Gastrocnemius medialis (tissue), 4 donors: ENCODE data around the gene DHRS12. TPM values are rescaled to one million over a fixed set of nuclear protein-coding genes. Genes with fewer than 3 reads are reported as not detected.

Experiments used
- ATAC-seq, 2 donors: fragments of 150-250 bp; one replicate each; pipeline ENCODE4 v1.9.1; 2016
- DNase-seq, 2 donors: peaks; one replicate each; pipeline ENCODE4 v3.0.0-alpha.2; 2019
- H3K27ac ChIP-seq, 4 donors: fragments of 200-600 bp; sonication (generic); 1 replicate in 1 of 4; 2 replicates in 3 of 4; pipeline ENCODE4 v1.5.1; 2016 to 2018; ENCODE audit warnings: mild to moderate bottlenecking in 2 of 4, moderate library complexity in 1 of 4
- H3K27me3 ChIP-seq, 3 donors: fragments of 200-600 bp; sonication (generic) in 2 of 3; 1 replicate in 1 of 3; 2 replicates in 2 of 3; pipeline versions ENCODE4 v1.5.1 to v1.6.0; 2016 to 2019; ENCODE audit warnings: mild to moderate bottlenecking in 1 of 3, moderate library complexity in 1 of 3
- H3K36me3 ChIP-seq, 2 donors: fragments of 200-600 bp; sonication (generic) in 1 of 2; one replicate each; pipeline ENCODE4 v1.5.1; 2017 to 2018
- H3K4me1 ChIP-seq, 2 donors: fragments of 200-600 bp; sonication (generic) in 1 of 2; one replicate each; pipeline ENCODE4 v1.5.1; 2016 to 2017; ENCODE audit warnings: mild to moderate bottlenecking in 2 of 2
- H3K4me3 ChIP-seq, 4 donors: fragments of 200-600 bp; sonication (generic) in 3 of 4; 1 replicate in 1 of 4; 2 replicates in 3 of 4; pipeline ENCODE4 v1.5.1; 2016 to 2019; ENCODE audit warnings: mild to moderate bottlenecking in 2 of 4
- H3K9me3 ChIP-seq, 3 donors: fragments of 200-600 bp; sonication (generic) in 2 of 3; 1 replicate in 1 of 3; 2 replicates in 2 of 3; pipeline ENCODE4 v1.5.1; 2016 to 2019
- POLR2A ChIP-seq, 2 donors: fragments of 450-650 bp; IDR thresholded peaks; one replicate each; pipeline ENCODE4 v1.6.1; 2017; ENCODE audit warnings: antibody characterized with exemption in 2 of 2, mild to moderate bottlenecking in 2 of 2, moderate library complexity in 2 of 2
- in situ Hi-C, 4 donors: fragments of 200-750 bp; cut with MboI; loops; one replicate each; pipeline versions ENCODE4 v1.15.0 to v1.8.0; 2017; ENCODE audit warnings: low sequenced_read_pairs in 4 of 4
- intact Hi-C: fragments of 100-400 bp; cut with DNase I; formaldehyde crosslinking; loops from one replicate; pipeline ENCODE4 v1.15.1; 2023; ENCODE audit warnings: low total_unique reads
- total RNA-seq, 4 donors: library from RNA; depleted of rRNA; stranded (reverse); fragments of >200 nt; gene quantifications; one replicate each; pipeline versions ENCODE4 v1.1.0 to v1.2.3, GENCODE V29; 2016
- TF ChIP-seq, protein P1 (sequence below), 5 experiments: fragments of 450-650 bp in 3 of 5; fragments of 200-600 bp in 2 of 5; sonication (generic) in 2 of 5; IDR thresholded peaks in 4 of 5; conservative IDR thresholded peaks in 1 of 5; 1 replicate in 4 of 5; 2 replicates in 1 of 5; pipeline ENCODE4 v1.5.1; 2016 to 2019; ENCODE audit warnings: antibody characterized with exemption in 5 of 5, mild to moderate bottlenecking in 3 of 5, moderate library complexity in 3 of 5

The DHRS12 gene
- total RNA-seq, 4 donors from 2014 or later: 1.8 to 6.0 (median 4.7) TPM

DNA sequence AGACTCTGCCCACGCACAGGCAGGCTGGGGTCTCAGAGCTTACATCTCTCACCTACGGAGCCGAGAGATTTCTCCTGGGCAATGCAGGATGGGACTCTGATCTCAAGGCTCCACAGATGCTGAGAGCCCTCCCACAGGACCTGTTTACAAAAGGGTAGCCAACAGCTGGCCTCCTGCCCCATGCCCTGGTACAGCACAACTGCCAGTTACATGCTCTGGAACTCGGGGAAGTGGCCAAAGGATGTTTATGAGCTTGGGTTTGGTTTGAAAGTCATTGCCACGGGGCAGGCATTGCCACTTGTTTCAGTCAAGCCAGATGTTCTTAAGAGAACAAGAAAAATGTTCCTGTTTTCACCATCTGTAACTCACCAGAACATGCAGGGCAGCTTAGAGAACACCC, 3.5 kb downstream of the DHRS12 start:
- H3K9me3 ChIP-seq: no peaks in the 10 kb centered on the region
- H3K36me3 ChIP-seq: peaks cover 0 to 14% of the 10 kb centered on the region in 2 donors
- TF ChIP-seq POLR2A (IDR thresholded peaks at IDR 0.05): no peak
- TF ChIP-seq, protein P1, sequence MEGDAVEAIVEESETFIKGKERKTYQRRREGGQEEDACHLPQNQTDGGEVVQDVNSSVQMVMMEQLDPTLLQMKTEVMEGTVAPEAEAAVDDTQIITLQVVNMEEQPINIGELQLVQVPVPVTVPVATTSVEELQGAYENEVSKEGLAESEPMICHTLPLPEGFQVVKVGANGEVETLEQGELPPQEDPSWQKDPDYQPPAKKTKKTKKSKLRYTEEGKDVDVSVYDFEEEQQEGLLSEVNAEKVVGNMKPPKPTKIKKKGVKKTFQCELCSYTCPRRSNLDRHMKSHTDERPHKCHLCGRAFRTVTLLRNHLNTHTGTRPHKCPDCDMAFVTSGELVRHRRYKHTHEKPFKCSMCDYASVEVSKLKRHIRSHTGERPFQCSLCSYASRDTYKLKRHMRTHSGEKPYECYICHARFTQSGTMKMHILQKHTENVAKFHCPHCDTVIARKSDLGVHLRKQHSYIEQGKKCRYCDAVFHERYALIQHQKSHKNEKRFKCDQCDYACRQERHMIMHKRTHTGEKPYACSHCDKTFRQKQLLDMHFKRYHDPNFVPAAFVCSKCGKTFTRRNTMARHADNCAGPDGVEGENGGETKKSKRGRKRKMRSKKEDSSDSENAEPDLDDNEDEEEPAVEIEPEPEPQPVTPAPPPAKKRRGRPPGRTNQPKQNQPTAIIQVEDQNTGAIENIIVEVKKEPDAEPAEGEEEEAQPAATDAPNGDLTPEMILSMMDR (IDR thresholded peaks at IDR 0.05 in 4 of 5, conservative IDR thresholded peaks at IDR 0.05 in 1 of 5): no peak
- peak; percentile 44 to 48 for DNase-seq
- ATAC-seq: peak in 1 of 2 donors; percentile 1
- H3K27me3 ChIP-seq: no peaks in the 10 kb centered on the region
- in situ Hi-C loops: loop anchor here in 3 of 4 donors (10.0 to 25.0 kb wide), 7 partner anchors 212 to 637 kb away; partner anchors contain the start of genes WDFY2 (in 3 of the 3), ALG11 (in 1 of the 3), ATP7B (in 1 of the 3) and NEK5 (in 1 of the 3)
- no peak overlapping the region for H3K4me3 ChIP-seq
- H3K4me1 ChIP-seq: peaks cover 37 to 40% of the 10 kb centered on the region in 2 donors
- peak overlapping the region; percentile 89 to 100 (median 96) for H3K27ac ChIP-seq
- intact Hi-C loops: loop anchor here (5.0 to 10.0 kb wide), 4 partner anchors 394 to 1673 kb away; partner anchors contain the start of genes CKAP2, FAM124A and VPS36

- no peak for ATAC-seq
- peaks cover 28 to 29% of the 10 kb centered on the region in 2 donors for H3K4me1 ChIP-seq
- no peak overlapping the region for H3K27ac ChIP-seq
- peaks cover 0 to 14% of the 10 kb centered on the region in 2 donors for H3K36me3 ChIP-seq
- DNase-seq: no peak
- H3K27me3 ChIP-seq: no peaks in the 10 kb centered on the region
- no peak overlapping the region for H3K4me3 ChIP-seq
- no peaks in the 10 kb centered on the region for H3K9me3 ChIP-seq
- in situ Hi-C loops: no loop called here
- intact Hi-C loops: no loop called here
- no peak for TF ChIP-seq POLR2A (IDR thresholded peaks at IDR 0.05)
- TF ChIP-seq, protein P1 (IDR thresholded peaks at IDR 0.05 in 4 of 5, conservative IDR thresholded peaks at IDR 0.05 in 1 of 5): no peak
Observed at GRCh38 chr13:51799261-51799660, 4.7 kb downstream of the DHRS12 start.

DNA sequence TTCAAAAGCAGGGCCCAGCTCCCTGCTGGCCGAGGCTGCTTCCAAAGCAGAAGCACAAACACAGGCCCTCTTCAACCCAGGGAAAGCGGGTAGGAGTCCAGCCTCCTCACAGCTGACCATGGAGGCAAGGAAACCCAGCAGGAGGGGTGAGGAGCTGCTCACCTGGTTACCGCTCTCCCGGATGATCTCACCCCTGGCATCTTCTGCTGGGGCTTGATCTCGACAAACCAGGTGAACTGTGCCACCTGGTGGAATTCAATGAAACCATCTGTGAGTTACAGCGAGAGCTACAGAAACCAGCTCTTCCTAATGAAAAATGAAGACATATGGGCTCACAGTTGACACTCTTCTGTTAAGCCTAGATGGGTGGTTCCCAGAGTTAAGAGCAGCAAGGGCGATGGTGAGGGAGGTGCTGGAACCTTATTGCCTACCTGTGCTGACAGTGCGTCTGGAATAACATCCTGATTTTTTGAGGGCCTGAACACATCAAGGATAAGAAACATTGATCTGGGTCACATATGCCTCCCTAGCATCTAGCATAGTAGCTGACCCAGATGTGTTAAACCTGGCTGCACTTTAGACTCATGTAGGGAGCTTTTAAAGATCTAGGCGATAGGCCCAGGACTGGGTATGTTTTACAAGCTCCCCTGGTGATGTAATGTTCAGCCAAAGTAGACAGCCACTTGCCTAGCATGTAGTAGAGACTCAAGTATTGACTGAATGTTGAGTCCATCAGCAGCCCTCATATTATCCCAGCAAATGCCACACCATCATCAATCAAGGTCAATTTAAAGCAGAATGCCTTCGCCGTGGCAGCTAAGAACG, 6.1 kb downstream of the DHRS12 start:
- Histone ChIP-seq H3K9me3 (no peaks in the 10 kb centered on the region), H3K4me1 (peaks cover 23 to 25% of the 10 kb centered on the region in 2 donors), H3K27ac (no peak overlapping the region), H3K36me3 (peaks cover 0 to 14% of the 10 kb centered on the region in 2 donors), H3K27me3 (no peaks in the 10 kb centered on the region), H3K4me3 (no peak overlapping the region)
- DNase-seq (no peak), ATAC-seq (no peak)
- TF ChIP-seq, protein P1 (IDR thresholded peaks at IDR 0.05 in 4 of 5, conservative IDR thresholded peaks at IDR 0.05 in 1 of 5): peak in 2 of 5 experiments; percentile 14 to 23
- no peak for TF ChIP-seq POLR2A (IDR thresholded peaks at IDR 0.05)
- intact Hi-C loops (no loop called here), in situ Hi-C loops (no loop called here)

DNA sequence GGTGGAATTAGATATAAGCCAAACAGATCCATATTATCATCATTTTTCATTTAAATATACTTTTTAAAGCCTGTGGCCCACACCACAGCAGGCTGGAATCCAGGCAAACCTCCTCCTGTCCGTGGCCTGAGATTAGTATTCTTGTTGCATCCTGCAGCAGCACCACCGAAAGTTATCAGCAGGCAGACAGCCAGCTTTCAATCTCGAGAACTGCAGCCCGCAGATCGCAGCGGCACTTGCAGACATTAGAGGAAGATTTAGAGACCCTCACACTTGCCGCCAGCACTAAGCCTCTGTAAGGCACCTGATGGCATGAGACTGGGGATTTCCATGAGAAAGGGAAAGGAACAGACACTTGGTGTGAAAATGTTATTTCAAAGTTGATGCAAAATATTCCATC, 7.4 kb downstream of the DHRS12 start:
- Histone ChIP-seq H3K4me1 (peaks cover 11 to 17% of the 10 kb centered on the region in 2 donors), H3K4me3 (no peak overlapping the region), H3K36me3 (peaks cover 0 to 14% of the 10 kb centered on the region in 2 donors), H3K27me3 (no peaks in the 10 kb centered on the region), H3K27ac (no peak overlapping the region), H3K9me3 (no peaks in the 10 kb centered on the region)
- no peak for ATAC-seq
- intact Hi-C loops: no loop called here
- in situ Hi-C loops: no loop called here
- no peak for DNase-seq
- TF ChIP-seq, protein P1 (IDR thresholded peaks at IDR 0.05 in 4 of 5, conservative IDR thresholded peaks at IDR 0.05 in 1 of 5): no peak
- no peak for TF ChIP-seq POLR2A (IDR thresholded peaks at IDR 0.05)
